Retina (tissue), 1 donor: Measurements from ENCODE around the gene PCDHA3.
"Not testable (repeated sequence)": the region's sequence is repeated elsewhere in the genome, so short reads cannot be mapped to it uniquely, and the experiment has no call there.

Experiments used
- DNase-seq: peaks from one replicate; pipeline ENCODE4 v3.0.0-alpha.2; 2016

The PCDHA3 gene

GRCh38 chr5:140800816-140801493, at the start of gene PCDHA3:
PCDHA3 (plus strand) TSS chr5:140801057.
- peak; percentile 39 for DNase-seq

GRCh38 chr5:140753561-140753960, 47.3 kb upstream of the PCDHA3 start:
- no peak for DNase-seq

DNA sequence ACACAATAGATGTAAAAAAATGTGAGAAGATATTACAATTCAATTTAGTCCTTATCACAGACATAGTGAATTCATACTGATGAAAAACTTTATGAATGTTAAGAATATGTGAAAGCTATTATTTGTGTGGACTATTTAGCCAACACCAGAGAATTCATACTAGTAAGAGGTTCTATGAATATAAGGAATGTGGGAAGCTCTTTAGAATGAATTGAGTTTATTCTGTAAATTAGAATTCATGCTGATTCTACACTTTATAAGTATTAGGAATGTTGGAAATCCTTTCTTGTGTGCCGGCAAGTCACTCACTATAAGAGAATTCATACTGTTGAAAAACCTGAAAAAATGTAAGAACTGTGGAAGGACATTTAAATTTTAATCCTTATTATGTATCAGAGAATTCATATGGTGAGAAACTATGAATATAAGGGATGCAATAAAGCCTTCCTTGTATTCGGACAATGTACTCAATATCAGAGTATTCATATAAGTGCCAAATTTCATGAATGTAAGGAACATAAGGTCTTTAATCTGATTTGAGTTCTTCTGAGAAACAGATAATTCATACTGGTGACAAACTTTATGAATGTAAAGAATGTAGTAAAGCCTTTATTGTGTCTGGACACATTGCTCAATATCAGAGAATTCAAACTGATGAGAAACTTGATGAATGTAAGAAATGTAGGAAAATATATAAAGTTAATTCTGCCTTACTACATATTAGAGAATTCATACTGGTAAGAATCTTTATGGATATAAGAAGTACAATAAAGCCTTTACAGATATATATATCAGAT, 36.5 kb upstream of the PCDHA3 start:
- no peak for DNase-seq

DNA sequence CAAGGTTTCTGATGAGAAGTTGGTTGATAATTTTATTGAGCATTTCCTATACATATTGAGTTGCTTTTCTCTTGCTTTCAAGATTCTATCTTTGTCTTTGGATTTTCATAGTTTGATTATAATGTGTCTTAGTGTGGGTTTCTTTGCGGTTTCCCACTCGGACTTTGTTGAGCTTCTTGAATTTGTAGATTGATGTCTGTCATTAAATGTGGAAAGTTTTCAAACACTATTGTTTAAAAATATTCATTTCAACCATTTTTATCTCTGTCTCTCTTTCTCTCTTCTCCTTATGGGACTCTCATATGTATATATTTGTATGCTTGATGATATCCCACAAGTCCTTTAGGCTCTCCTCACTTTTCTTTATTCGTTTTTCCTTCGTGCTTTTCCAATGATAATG, 33.4 kb upstream of the PCDHA3 start:
- DNase-seq = no peak

GRCh38 chr5:140780512-140780911, 20.3 kb upstream of the PCDHA3 start:
- no peak for DNase-seq

DNA sequence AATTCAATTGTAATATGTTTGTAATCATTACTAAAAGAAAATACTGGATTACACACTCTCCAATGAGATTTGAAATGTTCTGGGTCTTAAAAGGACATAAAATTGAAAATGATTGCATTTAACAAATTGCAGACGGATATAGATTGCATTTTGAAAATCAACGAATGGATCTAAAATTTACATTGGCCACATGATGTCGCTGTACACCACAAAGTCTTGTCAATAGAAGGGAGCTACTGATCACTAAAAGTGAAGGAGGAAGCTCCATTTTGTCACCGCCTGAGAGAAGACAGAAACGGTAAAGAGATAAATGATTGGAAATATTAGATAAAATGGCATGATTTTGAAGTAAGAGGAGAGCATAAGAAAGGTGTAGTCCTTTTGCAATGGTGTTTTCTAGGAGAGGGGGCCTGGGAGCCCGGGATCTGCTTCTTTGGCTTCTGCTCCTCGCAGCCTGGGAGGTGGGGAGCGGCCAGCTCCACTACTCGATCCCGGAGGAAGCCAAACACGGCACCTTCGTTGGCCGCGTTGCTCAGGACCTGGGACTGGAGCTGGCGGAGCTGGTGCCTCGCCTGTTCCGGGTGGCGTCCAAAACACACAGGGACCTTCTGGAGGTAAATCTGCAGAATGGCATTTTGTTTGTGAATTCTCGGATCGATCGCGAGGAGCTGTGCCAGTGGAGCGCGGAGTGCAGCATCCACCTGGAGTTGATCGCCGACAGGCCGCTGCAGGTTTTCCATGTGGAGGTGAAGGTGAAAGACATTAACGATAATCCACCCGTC, 14.8 kb upstream of the PCDHA3 start, which contains the start of gene PCDHA1:
PCDHA1 (plus strand) TSS at position 236 of the 782 bp plus-strand sequence.
- no peak for DNase-seq

- DNase-seq = not testable (repeated sequence)
These were observed 13.4 kb upstream of the PCDHA3 start for GRCh38 chr5:140787422-140787821.

DNA sequence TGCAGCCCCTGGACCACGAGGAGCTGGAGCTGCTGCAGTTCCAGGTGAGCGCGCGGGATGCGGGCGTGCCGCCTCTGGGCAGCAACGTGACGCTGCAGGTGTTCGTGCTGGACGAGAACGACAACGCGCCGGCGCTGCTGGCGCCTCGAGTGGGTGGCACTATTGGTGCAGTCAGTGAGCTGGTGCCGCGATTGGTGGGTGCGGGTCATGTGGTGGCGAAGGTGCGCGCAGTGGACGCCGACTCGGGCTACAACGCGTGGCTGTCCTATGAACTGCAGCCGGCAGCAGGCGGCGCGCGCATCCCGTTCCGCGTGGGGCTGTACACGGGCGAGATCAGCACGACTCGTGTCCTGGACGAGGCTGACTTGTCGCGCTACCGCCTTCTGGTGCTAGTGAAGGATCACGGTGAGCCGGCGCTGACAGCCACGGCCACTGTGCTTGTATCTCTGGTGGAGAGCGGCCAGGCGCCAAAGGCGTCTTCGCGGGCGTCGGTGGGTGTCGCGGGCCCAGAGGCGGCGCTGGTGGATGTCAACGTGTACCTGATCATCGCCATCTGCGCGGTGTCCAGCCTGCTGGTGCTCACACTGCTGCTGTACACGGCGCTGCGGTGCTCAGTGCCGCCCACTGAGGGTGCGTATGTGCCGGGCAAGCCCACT, 12.9 kb upstream of the PCDHA3 start:
- not testable (repeated sequence) for DNase-seq

GRCh38 chr5:140791089-140791488, 9.8 kb upstream of the PCDHA3 start:
- no peak for DNase-seq

DNA sequence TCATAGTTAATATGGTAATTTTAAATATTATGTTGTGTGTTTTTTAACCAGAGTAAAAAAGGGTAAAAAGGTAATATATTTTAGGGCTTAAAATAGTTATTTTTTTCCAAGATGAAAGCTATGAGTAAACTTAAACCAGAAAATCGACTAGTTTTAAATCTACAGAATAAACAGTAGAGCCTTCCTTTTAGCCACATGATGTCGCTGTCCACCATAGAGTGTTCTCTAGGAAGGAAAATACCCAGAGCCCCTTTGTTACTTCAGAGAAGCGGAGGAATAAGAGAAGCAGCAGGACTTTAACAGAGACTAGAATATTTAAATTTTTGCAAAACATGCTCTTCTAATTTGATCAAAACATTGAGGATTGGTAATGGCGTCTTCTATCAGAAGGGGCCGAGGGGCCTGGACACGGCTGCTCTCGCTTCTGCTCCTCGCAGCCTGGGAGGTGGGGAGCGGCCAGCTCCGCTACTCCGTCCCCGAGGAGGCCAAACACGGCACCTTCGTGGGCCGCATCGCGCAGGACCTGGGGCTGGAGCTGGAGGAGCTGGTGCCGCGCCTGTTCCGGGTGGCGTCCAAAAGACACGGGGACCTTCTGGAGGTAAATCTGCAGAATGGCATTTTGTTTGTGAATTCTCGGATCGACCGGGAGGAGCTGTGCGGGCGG, 6.1 kb upstream of the PCDHA3 start, which contains the start of gene PCDHA2:
PCDHA2 (plus strand) TSS at position 258 of the 664 bp plus-strand sequence.
- DNase-seq = no peak

DNA sequence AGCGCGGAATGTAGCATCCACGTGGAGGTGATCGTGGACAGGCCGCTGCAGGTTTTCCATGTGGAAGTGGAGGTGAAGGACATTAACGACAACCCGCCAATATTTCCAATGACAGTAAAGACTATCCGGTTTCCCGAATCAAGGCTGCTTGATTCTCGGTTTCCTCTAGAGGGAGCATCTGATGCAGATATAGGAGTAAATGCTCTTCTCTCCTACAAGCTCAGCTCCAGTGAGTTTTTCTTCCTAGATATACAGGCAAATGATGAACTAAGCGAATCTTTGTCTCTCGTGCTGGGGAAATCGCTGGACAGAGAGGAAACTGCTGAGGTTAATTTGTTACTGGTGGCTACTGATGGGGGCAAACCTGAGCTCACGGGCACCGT, 5.6 kb upstream of the PCDHA3 start:
- no peak for DNase-seq

GRCh38 chr5:140796072-140796717, 4.7 kb upstream of the PCDHA3 start:
- not testable (repeated sequence) for DNase-seq

DNA sequence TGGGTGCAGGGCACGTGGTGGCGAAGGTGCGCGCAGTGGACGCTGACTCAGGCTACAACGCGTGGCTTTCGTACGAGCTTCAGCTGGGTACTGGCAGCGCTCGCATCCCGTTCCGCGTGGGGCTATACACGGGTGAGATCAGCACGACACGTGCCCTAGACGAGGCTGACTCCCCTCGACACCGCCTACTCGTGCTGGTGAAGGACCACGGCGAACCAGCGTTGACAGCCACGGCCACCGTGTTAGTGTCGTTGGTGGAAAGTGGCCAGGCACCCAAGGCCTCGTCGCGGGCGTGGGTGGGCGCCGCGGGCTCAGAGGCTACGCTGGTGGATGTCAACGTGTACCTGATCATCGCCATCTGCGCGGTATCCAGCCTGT, 4.2 kb upstream of the PCDHA3 start:
- DNase-seq = no peak

GRCh38 chr5:140801494-140801841, 611 bp downstream of the PCDHA3 start:
- DNase-seq = no peak

GRCh38 chr5:140802381-140802780, 1.5 kb downstream of the PCDHA3 start:
- DNase-seq = not testable (repeated sequence)

- DNase-seq = no peak
These were observed 2.0 kb downstream of the PCDHA3 start for GRCh38 chr5:140802781-140803271.

GRCh38 chr5:140806834-140807775, 6.2 kb downstream of the PCDHA3 start, which contains the start of gene PCDHA4:
PCDHA4 (plus strand) TSS chr5:140807068.
- DNase-seq = no peak

DNA sequence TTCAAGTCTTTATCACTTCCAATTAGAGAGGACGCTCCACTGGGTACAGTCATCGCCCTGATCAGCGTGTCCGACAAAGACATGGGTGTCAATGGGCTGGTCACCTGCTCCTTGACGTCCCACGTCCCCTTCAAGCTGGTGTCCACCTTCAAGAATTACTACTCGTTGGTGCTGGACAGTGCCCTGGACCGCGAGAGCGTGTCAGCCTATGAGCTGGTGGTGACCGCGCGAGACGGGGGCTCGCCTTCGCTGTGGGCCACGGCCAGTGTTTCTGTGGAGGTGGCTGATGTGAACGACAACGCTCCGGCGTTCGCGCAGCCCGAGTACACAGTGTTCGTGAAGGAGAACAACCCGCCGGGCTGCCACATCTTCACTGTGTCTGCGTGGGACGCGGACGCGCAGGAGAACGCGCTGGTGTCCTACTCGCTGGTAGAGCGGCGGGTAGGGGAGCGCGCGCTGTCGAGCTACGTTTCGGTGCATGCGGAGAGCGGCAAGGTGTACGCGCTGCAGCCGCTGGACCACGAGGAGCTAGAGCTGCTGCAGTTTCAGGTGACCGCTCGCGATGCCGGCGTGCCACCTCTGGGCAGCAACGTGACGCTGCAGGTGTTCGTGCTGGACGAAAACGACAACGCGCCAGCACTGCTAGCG, 7.5 kb downstream of the PCDHA3 start:
- not testable (repeated sequence) for DNase-seq

DNA sequence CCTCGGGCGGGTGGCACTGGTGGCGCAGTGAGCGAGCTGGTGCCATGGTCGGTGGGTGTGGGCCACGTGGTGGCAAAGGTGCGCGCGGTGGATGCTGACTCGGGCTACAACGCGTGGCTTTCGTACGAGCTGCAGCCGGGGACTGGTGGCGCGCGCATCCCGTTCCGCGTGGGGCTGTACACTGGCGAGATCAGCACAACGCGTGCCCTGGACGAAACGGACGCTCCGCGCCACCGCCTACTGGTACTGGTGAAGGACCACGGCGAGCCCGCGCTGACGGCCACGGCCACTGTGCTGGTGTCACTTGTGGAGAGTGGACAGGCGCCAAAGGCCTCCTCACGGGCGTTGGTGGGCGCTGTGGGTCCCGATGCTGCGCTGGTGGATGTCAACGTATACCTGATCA, 8.0 kb downstream of the PCDHA3 start:
- DNase-seq = no peak
